Measurements from ENCODE around the gene GCKR.

GRCh38 chr2:27518113-27518781 is 21.6 kb downstream of the GCKR start:
- TF ChIP-seq CTCF (IDR thresholded peaks at IDR 0.05; ENCODE audit: poor library complexity) (no peak), EZH2phosphoT487 (IDR thresholded peaks at IDR 0.05; ENCODE audit: low read depth, severe bottlenecking, unreplicated experiment) (no peak)
